Kidney (tissue), 14 donors: ENCODE data around the gene ANO2. TPM values are rescaled to one million over a fixed set of nuclear protein-coding genes. Genes with fewer than 3 reads are reported as not detected.

ENCODE experiments used
- DNase-seq, 5 donors: peaks; one replicate each; pipeline ENCODE4 v3.0.0-alpha.2; 2013 to 2020
- FAIRE-seq: peaks from 2 replicates; lab custom pipeline; 2012; peaks lifted over from hg19 to GRCh38; lab: Jason Lieb, UNC
- H3K27ac ChIP-seq, 2 donors: one replicate each; pipeline ENCODE4 v1.7.0; 2013; ENCODE audit warnings: low read depth in 2 of 2, low read length in 2 of 2, inconsistent platforms in 1 of 2
- H3K27me3 ChIP-seq: one replicate; pipeline ENCODE4 v1.7.1; 2013; ENCODE audit warnings: low read length, inconsistent platforms; ENCODE audit not compliant: control insufficient read depth, insufficient read depth
- H3K36me3 ChIP-seq, 3 donors: one replicate each; pipeline versions ENCODE4 v1.7.0 to v1.7.1; 2013; ENCODE audit warnings: low read length in 3 of 3, control low read depth in 1 of 3, inconsistent platforms in 1 of 3; ENCODE audit not compliant: insufficient read depth in 3 of 3, control insufficient read depth in 2 of 3
- H3K4me1 ChIP-seq, 3 donors: one replicate each; pipeline versions ENCODE4 v1.7.0 to v1.7.1; 2013; ENCODE audit warnings: low read length in 3 of 3, inconsistent platforms in 1 of 3, low read depth in 1 of 3; ENCODE audit not compliant: control insufficient read depth in 2 of 3, insufficient read depth in 2 of 3
- H3K4me3 ChIP-seq, 3 donors: one replicate each; pipeline versions ENCODE4 v1.7.0 to v1.8.1; 2013; ENCODE audit warnings: low read length in 3 of 3, control low read depth in 1 of 3, inconsistent platforms in 1 of 3
- H3K9ac ChIP-seq, 3 donors: one replicate each; pipeline versions ENCODE4 v1.7.0 to v1.7.1; 2013; ENCODE audit warnings: low read length in 3 of 3, control low read depth in 1 of 3, inconsistent platforms in 1 of 3
- H3K9me3 ChIP-seq, 3 donors: one replicate each; pipeline versions ENCODE4 v1.7.0 to v1.7.1; 2013; ENCODE audit warnings: low read length in 3 of 3, control low read depth in 1 of 3, inconsistent platforms in 1 of 3; ENCODE audit not compliant: control insufficient read depth in 2 of 3, insufficient read depth in 1 of 3
- intact Hi-C: fragments of 100-400 bp; cut with DNase I; formaldehyde crosslinking; loops from one replicate; pipeline ENCODE4 v1.11.1; 2022
- polyA plus RNA-seq: library from polyadenylated mRNA; stranded (reverse); fragments of 350-450 nt; fragmentation: Illumina TruSeq; extraction: RNeasy Lipid Tissue Mini Kit (QIAGEN cat#74804); gene quantifications from one replicate; pipeline ENCODE4 v1.2.3, GENCODE V29; 2014; ENCODE audit warnings: low read depth, low replicate concordance; ENCODE audit not compliant: insufficient read depth
- total RNA-seq: library from RNA; stranded (reverse); fragmentation: NEBNext Ultra II Directional; extraction: Animal tissue kit (Norgen Biotek cat#: 25700); gene quantifications from one replicate; pipeline ENCODE4 v1.2.1, GENCODE V29; 2021
- TF ChIP-seq, protein P1 (sequence below): IDR thresholded peaks from 3 replicates; pipeline ENCODE4 v1.5.1; 2012; ENCODE audit warnings: mild to moderate bottlenecking, moderate library complexity, borderline replicate concordance; ENCODE audit not compliant: insufficient read depth; ENCODE audit errors: extremely low read depth
- donor health status: control.
- donor health status: control.
- donor health status: control.
- donor health status: control.
- donor health status: control.
- donor health status: DM: yes; HTN: yes; CAD: no.
- donor health status: Normal renal cell carcinoma (clear cell type).

The ANO2 gene
- total and polyA plus RNA-seq, 2 donors from 2014 or later = 0.34 to 4.4 TPM

DNA sequence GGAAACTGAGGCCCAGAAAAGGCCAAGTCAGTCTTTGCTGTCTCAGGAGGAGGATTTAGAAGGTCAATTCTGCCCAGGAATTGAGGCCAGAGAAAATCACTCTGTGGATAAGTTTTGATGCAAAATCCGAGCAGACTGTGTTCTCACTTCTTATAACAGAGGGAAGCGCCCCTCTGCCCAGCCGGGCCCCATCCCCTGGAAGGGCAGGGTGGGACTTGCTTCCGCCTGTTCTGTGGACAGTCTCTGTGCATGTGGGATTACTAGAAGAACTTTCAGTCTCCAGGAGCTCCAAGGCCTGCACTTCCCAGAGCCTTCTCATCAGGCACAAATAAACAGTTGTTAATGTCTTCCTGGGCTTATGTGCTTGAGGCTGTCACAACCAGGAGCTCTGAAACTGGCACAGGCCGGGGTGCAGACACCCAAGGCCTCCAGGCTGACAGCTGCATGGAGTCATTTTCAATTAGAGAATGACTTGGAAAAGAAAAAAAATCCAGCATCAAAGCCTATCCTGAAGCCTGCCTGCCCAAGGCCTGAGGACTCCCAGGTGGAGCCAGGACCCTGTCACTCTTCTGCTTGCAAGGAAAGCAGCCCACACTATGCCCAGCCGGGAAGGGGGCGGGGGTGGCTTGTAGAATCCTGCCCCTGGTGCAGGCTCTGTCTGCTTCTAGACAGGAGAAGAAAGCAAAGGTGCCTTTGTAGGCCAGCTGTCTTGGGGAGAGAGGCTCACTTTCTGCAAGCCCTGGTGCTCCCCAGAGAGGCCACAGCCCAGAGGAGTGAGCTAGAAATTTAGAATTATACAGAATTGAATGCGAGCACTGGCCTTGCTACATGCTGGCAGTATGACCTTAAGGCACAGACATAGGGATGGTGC, 428.5 kb downstream of the ANO2 start:
- intact Hi-C loops = no loop called here
- Histone ChIP-seq H3K4me3 (no peak overlapping the region), H3K27ac (no peak overlapping the region), H3K9ac (no peak overlapping the region), H3K36me3 (no peaks in the 10 kb centered on the region), H3K9me3 (no peaks in the 10 kb centered on the region), H3K27me3 (no peaks in the 10 kb centered on the region), H3K4me1 (no peaks in the 10 kb centered on the region)
- DNase-seq = peak in 4 of 5 donors; percentile 73 to 82 (median 76)
- no peak for FAIRE-seq
- TF ChIP-seq, protein P1, sequence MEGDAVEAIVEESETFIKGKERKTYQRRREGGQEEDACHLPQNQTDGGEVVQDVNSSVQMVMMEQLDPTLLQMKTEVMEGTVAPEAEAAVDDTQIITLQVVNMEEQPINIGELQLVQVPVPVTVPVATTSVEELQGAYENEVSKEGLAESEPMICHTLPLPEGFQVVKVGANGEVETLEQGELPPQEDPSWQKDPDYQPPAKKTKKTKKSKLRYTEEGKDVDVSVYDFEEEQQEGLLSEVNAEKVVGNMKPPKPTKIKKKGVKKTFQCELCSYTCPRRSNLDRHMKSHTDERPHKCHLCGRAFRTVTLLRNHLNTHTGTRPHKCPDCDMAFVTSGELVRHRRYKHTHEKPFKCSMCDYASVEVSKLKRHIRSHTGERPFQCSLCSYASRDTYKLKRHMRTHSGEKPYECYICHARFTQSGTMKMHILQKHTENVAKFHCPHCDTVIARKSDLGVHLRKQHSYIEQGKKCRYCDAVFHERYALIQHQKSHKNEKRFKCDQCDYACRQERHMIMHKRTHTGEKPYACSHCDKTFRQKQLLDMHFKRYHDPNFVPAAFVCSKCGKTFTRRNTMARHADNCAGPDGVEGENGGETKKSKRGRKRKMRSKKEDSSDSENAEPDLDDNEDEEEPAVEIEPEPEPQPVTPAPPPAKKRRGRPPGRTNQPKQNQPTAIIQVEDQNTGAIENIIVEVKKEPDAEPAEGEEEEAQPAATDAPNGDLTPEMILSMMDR = no peak

GRCh38 chr12:5515458-5515857, 429.6 kb downstream of the ANO2 start:
- Histone ChIP-seq H3K9ac (no peak overlapping the region), H3K27ac (no peak overlapping the region), H3K4me3 (no peak overlapping the region), H3K4me1 (no peaks in the 10 kb centered on the region), H3K27me3 (no peaks in the 10 kb centered on the region), H3K9me3 (no peaks in the 10 kb centered on the region), H3K36me3 (no peaks in the 10 kb centered on the region)
- peak in 1 of 5 donors; percentile 1 for DNase-seq
- TF ChIP-seq, protein P1 = no peak
- intact Hi-C loops = no loop called here
- no peak for FAIRE-seq

- H3K27me3 ChIP-seq = no peaks in the 10 kb centered on the region
- intact Hi-C loops = no loop called here
- no peak for FAIRE-seq
- H3K27ac ChIP-seq = no peak overlapping the region
- H3K9me3 ChIP-seq = no peaks in the 10 kb centered on the region
- no peak for DNase-seq
- no peak overlapping the region for H3K9ac ChIP-seq
- H3K36me3 ChIP-seq = no peaks in the 10 kb centered on the region
- TF ChIP-seq, protein P1 = no peak
- no peaks in the 10 kb centered on the region for H3K4me1 ChIP-seq
- no peak overlapping the region for H3K4me3 ChIP-seq
Measured at GRCh38 chr12:5514545-5514944, 430.5 kb downstream of the ANO2 start.
